Anterior cingulate cortex (tissue), 58 donors: ENCODE data around the gene ANKH.

ENCODE experiments used
- DNase-seq, 58 donors: peaks; one replicate each; lab custom pipeline; 2025; lab: John Stamatoyannopoulos, UW

Gene ANKH

DNA sequence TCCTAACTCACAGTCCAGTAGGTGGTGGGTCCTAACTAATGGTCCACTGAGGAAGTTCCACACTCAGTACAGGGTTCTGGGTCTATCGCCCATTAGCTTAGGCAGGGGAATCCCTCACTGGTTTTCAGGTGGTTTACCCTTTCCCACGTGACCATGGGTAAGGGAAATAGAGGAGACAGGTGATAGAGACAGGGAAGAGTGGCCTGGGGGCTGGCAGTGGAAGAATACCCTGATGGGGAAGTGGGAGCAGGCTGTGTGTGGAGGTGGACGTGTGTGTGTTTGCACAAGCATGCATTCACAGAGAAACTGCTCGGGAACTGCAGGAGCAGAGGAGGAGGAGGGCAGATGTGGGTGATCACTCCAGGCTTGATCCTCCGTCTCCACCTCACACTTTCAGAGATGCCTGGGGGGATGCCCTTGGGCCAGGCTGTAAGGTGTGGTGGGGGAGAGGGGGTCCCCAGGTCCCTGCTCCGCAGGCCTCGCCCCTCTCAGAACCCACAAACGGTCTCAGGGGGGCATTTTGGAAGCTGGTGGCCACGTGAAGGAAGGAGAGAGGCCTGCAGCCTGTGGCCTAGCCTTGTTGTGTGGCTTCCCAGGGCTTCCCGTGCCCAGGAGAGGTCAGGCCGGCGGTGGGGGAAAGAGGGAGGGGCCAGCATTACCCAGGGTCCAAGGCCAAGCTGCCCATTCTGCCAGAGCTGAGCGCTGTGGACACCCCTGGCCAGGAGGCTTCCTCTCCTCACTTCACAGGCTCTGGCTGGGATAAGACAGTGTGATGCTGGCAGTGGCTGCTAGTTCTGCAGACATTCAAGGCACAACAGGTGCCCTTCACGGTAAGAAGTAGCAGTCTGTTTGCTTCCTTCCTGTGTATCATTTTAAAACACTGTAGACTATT is 127.0 kb downstream of the ANKH start:
- DNase-seq: no peak

DNA sequence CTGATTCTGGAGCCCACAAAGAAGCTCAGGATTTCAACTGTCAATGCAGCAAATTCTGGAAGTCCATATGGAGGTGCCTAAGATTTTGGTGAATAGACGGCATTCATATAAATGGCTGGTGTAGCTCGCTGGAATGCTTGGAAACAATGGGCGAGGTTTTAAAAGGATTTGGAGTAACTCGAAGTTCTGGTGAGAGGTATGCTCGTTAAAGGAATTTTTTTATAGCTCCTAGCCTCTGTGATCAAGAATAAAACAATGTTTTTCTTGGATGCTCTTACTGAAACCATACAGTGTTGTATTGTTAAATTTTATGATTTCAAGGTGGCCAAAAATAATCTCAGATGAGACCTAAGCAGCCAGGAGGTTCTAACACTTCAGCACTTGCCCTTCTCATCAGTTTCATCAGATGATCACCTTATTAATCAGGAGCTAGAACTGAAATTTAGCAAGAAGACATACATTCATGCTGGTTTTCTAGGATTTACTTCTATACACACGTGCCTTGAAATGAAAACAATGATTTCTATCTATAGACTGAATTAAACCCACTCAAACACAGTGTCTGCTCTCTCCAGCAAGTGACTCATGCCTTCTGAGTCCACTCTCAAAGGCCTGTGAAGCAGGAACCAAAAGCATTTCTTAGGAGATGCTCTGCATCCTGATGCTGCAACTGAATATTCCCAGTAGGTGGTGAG is 127.8 kb downstream of the ANKH start:
- peak in 1 of 58 donors; percentile 24 for DNase-seq

DNA sequence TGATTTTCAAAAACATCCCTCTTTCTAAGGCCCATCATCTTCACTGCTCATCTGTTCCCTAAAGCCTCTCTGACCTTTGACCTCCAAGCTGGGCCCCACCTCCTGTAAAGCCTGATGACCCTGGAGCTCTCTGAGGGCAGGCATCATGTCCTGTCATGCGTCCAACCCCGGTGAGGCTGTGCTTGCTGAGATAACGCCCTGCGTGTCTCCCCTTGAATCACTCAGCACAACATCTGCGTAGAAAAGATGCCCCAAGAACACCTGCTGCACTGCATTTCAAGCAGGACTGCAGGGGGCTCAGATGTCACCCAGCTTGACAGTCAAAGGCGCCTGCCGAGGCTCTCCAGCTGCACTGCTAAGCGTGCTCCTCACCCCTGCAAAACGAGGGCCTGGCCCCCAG is 129.1 kb downstream of the ANKH start:
- DNase-seq: no peak

DNA sequence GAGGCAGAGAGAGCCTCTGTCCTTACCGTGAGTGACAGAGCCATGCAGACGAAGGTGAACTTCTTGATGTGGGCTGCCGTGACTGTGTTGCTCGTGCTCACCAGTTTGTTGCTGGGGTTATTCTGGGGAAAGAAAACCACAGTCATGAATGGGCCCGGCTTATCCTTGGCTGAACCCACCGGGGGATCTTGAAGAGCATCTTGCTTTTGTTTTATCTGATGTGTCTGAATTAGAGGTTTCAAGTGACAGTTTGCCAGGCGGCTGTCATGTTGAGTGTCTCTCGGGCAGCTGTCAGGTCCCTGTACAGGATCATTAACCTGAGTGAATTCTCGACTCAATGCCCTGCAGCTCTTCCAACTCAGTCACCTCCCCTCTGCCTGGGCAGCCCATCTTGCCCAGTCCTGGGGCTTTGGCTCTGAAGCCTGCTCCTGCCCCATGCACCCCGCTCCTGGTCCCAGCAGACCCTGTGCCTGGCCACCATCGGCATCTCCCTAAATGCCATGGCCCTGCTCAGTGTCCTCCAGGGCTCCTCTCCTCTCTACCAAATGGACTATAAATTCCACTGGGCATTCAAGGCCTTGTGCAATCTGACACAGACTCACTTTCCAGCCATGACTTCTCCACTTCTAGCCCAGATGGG is 129.7 kb downstream of the ANKH start:
- no peak for DNase-seq

DNA sequence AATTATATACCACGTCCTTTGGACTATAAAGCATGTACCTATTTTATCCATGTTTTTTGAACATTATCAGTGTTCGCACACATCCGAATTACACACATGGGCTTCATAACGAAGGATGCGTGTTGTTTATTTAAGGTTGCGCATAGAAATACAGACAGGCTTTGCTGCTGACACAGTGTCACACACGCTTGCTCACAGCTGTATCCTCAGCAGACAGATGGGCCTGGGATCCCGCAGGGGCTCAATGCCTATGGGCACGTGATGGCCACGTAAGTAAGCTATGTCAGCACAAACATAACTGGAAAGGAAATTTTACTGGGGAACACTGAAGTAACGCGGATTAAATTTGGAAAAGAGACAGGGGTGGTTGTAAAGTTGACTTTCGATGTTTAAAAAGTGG is 130.4 kb downstream of the ANKH start:
- DNase-seq: no peak

DNA sequence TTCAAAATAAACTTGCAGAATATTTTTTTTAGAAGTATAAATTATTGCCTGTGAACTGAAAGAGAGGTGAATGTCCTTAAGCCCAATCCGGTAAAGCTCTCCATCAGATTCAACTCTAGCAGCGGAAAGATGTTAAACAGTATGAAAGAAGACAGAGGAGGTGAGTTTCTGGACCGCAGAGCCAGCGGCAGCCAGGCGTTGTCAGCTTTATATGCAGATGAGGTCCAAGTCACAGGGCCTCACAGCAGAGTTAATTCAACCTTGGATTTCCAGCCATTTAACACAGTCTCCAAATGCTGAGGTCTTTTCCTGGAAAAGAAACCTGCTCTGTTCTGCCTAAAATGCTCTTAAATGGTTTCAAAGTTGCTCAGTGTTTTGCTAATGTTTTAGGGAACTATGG is 131.6 kb downstream of the ANKH start:
- DNase-seq: no peak

DNA sequence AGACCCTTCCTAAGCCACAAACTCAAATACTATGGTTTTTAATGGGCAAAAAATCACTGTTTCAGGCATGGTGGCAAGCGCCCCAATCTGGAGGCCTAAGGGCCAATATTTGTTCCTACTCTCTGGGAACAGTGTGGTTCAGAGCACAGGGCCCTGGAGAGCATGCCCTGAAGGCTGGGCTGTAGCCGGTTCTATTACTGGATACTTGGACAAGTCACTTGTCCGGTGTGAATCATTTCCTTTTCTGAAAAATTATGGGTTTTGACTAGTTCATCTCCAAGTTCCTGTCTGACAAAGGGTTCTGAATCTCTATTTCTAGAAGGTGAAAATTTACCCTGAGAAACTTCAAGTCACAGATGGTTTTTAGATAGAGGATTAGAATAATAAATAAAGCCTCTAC is 132.0 kb downstream of the ANKH start:
- no peak for DNase-seq

DNA sequence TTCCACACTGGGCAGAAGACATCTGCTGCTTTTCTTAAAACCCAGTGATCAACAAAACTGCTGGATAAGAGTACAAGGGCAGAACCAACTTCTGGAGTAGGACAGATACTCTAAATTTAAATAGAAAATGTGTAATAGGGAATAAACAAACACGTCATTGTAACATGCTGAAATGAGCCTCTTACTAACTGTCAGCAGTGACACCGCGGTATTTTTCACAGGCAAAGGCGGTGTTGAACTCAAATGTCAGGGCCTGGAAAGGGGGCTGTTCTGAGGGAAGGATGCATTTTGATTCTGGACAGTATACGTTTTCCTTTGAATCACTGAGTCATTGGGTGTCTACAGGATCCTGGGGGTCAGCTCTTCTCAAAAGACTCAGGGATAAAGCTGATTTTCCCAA is 133.5 kb downstream of the ANKH start:
- DNase-seq: no peak

DNA sequence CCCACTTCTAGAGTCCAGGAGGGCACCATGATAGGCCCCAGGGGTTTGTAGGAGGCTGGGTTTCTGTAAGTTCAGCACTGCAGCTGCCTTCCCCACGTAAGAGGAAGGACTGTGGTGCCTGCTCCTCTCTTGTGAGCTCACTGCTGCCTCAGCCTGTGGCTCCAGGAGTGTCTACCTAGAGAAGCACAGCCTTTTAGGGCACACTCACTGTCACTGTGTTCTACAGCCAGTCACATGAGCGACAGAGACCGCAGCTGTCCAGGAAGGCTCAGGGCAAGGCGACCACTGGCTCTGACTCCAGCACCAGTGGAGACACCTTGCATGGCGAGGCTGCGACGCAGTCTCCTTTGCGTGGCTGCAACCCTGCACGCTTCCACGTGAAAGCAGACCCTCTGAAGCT is 134.3 kb downstream of the ANKH start:
- no peak for DNase-seq

DNA sequence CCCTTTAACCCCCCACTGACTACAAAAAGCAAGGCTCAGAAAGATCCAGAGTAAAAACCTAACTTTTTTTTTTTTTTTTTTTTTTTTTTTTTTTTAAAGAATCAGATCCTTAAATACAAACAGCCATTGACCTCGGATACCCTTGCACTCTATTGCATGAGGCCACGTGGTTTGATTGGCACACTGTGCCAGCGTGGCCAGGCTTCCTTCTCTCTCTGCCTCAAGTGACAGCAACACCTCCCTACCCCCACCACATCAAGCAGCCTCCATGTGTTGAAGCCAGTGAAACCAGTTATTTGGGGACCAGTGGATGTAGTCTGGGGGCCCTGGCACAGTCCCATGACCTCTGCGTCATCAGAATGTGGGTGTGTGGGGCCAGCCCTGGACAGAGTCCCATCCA is 135.6 kb downstream of the ANKH start:
- peak in 3 of 58 donors; percentile 14 to 41 (median 19) for DNase-seq

DNA sequence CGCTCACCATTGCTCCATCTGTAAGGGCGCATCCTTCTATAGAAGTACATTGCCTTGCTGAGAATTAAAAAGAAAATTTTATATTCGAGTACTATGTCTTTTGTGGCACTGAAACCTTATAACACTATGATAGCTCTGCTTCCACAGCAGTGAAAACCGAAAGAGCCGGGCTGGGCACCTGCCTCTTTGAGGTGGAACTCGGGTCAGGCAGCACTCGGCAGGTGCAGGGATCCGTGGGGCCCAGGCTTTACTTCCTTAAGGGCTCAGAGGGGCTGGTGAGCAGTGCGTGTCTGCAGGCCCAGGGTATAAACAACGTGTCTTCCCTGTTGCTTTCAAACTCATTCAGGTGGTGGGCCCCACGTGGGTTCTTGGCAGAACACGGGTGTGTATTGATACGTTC is 137.2 kb downstream of the ANKH start:
- DNase-seq: no peak

DNA sequence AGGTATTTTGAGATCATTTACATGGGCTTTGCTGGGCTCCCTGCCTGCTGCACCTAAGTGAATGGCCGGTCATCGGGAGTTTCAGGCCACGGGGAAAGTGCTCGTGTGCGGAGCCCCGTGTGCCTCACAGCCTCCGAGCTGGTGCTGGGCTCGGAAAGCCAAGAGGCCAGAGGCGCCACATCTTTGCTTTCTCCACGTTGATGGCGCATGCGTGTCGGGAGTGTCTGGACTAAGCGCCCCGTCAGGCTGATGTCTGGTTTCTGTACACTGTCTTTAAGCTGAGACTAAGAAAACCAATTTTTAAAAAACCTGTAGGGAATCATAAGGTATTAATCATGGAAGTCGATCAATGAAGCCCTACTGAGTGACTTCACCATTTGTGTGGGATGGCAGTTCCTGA is 137.9 kb downstream of the ANKH start:
- no peak for DNase-seq

DNA sequence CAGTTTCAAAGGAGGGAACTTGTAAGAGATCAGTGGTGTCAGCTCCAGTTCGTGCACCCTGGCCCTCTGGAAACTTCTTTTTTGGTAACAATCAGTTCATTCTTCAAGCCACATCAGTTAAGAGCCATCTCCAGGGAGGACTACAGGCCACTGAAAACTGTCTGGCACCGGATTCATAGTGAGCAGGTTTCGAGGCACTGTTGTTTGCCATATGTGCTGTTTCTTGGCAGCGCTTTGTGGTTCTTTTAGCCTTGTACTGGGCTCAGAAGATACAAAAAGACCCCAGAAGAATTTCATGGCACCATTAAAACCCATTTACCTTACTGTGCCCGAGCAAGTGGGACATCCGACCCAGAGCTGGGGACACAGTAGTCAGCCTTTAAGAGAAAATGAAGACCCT is 138.6 kb downstream of the ANKH start:
- DNase-seq: no peak

DNA sequence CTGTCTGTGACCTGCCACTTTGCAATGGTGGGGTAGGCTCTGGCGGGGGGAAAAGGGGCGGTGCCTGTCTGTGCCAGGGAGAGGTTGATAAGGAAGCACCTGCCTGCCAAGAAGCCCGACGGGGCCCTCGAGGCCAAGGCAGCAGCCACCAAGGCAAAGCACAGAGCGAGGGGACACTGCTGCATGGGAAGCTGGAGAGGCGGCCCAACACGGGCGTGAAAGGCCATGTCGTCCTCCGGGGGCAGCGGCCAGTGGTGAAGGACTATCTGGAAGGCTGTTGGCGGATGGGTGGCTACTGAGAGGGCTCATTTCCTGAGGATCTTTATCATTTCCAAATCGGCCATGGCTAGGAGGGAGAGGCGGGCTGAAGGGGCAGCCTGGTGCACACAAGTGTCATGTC is 140.7 kb downstream of the ANKH start:
- DNase-seq: no peak

DNA sequence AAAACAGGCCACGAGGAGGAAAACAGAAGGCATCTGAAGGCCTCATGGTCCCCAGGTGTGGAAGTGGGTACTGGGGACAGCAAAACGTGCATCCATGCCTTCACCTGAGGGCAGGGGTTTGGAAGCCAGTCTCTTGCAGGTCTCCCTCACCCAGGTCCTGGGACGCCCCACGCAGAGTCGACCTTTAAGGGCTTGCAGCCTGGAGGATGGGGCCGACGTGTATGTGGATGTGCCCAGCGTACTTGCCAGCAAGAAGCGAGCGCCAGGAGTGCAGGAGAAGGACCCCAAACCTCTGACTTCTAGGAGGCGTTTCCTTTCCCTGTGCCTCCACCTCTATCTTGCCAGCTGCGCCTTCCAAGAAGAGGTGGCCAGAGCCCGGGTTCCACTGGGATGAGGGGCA is 141.1 kb downstream of the ANKH start:
- no peak for DNase-seq

DNA sequence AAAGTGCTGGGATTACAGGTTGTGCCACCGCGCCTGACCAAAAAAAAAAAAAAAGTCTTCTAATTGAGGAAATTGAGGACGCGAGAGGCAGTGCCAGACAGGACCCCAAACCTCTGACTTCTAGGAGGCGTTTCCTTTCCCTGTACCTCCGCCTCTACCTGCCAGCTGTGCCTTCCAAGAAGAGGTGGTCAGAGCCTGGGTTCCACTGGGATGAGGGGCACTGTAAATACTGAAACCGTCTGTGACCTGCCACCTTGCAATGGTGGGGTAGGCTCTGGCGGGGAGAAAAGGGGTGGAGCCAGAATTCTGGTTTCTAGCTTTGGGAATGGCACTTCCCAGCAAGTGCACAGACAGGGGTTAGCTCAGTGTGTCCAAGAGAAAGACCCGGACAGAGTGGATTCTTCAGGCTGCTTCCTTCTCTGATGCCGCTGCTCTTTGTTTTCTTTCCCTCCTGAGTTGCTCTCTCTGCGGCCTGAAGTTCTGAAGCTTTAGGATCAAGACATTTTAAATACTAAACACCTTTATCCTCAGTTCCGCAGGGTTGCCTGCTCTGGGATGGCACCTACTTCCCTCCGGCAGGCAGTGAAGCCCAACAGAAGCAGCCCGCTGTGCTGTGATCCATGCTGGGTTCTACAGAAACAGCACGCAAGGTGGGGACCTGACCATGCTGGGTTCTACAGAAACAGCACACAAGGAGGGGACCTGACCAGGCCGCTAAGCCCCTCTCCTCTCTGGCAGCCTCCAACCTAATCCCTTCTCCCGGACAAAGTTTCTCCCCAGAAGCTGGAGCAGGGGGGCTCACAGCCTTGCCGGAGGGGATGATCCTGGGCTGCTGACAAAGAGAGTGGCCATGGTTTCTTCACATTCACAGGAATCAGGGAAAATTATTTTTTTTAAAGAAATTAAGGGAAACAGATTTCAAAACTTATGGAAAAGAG is 141.9 kb downstream of the ANKH start:
- DNase-seq: no peak

DNA sequence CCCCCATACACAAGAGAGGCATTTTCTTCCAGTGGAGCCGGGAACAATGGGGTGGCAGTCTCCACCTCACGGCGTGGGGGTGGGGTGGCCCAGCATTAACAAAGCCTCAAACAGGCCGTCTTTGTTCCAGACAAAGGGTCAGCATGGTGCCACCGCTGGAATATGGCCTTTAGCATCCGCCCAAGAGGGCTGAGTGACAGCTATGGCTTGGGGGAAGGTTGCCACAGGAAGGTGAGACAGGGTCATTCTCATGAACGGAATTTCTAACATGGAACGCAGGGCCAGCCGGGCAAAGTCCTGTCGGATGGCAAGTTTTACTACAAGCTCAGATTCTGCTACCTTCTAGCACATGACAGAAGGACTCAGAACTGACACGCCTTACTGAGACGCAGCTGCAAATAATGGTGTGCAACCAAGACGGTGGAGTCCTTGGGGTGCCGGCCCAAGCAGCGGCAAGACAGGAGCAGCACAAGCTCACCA is 143.1 kb downstream of the ANKH start:
- DNase-seq: peak in 51 of 58 donors; percentile 13 to 90 (median 69)

DNA sequence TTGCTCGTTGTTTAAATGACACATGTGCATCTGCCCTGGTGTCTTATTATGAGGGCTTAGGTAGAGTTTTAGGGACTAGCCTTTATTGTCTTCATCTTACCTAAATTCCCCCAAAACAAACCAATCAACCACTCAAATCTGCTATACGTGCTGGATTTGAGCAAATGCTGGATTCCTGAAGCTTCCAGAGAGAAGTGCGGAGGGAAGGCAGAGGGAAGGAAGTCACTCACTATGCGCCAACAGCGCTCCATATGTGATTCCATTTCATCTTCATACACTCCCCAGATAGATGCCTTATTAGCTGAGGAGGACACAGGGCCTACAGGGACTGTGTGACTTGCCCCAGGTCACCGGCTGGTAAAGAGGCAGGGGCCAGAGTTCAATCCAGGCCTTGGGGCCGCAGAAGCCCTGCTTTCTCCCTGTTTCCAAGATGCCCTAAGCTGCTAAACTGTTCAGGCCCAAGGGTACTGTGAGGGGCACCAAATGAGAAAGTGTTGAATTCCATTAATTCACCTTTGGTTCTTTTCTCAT is 143.6 kb downstream of the ANKH start:
- DNase-seq: no peak

DNA sequence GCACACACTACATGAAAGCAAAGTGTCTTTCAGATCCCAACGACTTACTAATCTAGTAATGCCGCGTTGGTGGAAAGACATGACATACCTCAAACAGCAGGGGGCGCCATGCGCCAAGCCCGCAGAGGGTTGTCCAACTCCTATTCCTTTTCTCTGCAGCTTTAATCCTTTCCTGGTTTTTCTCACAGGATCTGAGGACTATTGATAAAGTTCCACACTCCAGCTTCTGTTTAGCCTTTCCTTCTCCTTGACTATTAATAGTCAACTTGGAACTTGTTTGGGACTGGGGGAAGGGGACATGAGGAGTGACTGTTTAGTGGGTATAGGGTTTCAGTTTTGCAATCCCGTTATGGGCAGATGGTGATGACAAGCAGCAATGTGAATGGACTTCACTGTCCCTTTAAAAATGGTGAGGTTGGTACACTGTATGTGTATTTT is 144.1 kb downstream of the ANKH start:
- peak in 56 of 58 donors; percentile 14 to 91 (median 71) for DNase-seq
